Cortex of kidney (tissue), 1 donor: Measurements from ENCODE around the gene PIK3CD.

ENCODE experiments used
- DNase-seq: peaks from one replicate; lab custom pipeline; 2025; lab: John Stamatoyannopoulos, UW

PIK3CD gene

GRCh38 chr1:9651565-9652378 lies at the start of gene PIK3CD:
Gene PIK3CD, plus strand, starts transcription at chr1:9651731. Its CDS starts 58,725 bp downstream, at chr1:9710456.
- no peak for DNase-seq

DNA sequence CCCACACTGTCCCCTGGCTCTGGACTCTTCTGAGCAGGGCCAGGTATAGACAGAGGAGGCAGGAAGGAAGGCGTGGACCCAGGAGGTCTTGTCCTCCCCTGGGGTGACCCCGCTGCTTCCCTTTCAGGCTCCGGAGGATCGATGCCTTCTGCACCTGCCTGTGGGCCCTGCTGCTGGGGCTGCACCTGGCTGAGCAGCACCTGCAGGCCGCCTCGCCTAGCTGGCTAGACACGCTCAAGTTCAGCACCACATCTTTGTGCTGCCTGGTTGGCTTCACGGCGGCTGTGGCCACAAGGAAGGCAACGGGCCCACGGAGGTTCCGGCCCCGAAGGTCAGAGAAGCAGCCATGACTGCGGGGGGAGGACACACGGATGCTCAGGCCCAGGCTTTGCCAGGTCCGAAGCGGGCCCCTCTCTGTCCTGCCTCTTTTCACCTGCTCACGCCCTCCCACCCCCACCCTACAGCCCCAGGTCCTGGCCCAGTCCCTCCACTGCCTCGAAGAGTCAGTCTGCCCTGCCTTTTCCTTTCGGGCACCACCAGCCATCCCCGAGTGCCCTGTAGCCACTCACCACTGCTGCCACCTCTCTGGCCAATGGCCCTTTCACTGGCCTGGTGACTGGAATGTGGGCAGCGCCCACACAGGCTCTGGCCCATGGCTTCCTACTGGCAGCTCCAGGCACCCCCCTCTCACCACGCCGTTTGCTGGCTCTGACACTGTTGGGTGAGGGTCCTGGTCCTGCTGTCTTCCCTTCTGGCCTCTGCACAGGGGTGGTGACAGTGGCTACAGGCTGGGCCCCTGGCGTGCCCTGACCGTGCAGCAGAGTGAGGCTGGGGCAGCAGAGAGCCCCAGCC lies 49.4 kb upstream of the PIK3CD start:
- DNase-seq = no peak

GRCh38 chr1:9602794-9603167 lies 48.8 kb upstream of the PIK3CD start:
- no peak for DNase-seq

GRCh38 chr1:9603307-9603706 lies 48.2 kb upstream of the PIK3CD start:
- DNase-seq = no peak

DNA sequence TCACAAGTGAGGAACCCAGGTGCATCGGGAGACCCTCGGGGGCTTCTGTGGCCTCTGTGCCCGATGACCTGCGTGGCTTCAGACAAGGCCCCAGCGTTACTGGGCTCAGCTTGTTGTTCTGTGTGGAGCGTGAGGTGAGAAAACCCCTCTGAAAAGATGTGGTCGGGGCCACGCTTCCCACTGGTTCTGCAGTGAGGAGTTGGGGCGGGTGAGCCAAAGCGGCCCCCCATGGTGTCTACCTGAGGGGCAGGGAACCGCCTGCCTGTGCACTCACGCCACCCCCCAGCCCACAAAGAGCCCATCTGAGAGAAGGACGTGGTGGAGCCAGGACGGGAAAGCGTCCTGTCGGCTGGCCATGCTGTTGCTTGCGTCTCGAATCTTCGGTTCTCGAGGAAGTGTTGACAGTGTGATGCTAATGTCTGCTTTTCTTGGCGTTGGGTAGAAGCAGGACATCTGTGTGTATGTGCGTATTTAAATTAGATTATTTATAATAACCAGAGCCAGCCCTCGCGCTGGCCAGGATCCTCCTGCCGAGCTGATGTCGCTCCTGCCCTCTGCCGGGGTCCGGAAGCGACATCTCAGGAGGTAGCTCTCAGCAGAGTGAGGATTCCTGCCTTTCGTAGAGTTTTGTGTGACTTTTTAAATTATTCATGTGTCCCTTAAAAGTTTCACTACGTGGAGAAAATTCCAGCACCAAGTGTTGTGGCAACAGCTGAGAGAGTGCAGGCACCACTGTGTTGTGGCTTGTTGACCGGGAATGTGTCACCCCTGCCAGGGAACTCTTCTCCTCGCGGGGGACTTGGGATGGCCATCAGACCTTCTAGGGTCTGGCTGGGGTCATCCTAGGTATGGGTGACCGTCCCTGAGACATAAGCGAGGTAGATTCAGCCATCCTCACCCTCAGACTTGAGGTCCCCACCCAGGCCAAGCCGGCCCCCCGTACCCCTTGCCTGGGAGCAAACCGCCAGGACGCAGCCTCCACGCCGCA lies 47.5 kb upstream of the PIK3CD start:
- DNase-seq = no peak

DNA sequence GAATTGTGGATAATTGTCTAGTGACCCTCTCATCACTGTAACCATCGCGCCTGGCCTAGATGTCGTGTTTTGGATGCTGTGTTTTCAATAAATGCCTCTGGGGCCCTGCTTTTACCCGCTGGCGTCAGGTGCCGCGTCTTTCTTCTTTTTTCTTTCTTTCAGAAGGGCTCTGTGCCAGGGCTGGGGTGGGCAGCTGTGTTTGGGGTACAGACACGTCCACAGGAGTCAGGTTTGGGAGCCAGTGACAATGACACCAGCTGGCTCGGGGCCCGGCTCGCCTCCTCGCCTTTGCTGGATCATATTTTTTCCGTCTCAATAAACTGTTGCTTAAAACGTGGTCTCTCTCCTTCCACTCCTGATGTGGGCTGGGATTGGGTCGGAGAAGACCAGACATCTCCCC lies 46.7 kb upstream of the PIK3CD start:
- no peak for DNase-seq

GRCh38 chr1:9605946-9606455 lies 45.5 kb upstream of the PIK3CD start:
- DNase-seq = no peak

- no peak for DNase-seq
Measured at GRCh38 chr1:9606458-9606857, 45.1 kb upstream of the PIK3CD start.

GRCh38 chr1:9606948-9607347 lies 44.6 kb upstream of the PIK3CD start:
- DNase-seq = no peak

GRCh38 chr1:9607352-9607751 lies 44.2 kb upstream of the PIK3CD start:
- no peak for DNase-seq

GRCh38 chr1:9609998-9610397 lies 41.5 kb upstream of the PIK3CD start:
- no peak for DNase-seq

GRCh38 chr1:9610548-9610947 lies 41.0 kb upstream of the PIK3CD start:
- DNase-seq = no peak

DNA sequence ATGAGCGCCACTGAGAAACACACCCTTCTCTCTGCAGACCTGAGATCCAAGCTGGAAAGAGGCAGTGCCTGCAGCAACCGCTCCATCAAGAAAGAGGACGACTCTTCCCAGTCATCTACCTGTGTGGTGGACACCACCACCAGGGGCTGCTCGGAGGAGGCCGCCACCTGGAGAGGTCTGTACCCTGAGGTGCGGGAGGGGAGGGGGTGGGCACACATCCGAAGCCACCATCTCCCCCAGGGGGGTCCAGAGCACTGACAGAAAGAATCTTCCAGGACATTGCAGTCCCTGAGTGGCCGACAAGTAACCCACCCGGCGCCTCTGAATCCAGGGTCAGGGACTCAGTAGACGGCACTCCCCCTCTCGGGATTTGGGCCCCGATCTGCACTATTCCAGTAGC lies 39.8 kb upstream of the PIK3CD start:
- no peak for DNase-seq

- DNase-seq = no peak
Measured at GRCh38 chr1:9612162-9612845, 39.2 kb upstream of the PIK3CD start.

DNA sequence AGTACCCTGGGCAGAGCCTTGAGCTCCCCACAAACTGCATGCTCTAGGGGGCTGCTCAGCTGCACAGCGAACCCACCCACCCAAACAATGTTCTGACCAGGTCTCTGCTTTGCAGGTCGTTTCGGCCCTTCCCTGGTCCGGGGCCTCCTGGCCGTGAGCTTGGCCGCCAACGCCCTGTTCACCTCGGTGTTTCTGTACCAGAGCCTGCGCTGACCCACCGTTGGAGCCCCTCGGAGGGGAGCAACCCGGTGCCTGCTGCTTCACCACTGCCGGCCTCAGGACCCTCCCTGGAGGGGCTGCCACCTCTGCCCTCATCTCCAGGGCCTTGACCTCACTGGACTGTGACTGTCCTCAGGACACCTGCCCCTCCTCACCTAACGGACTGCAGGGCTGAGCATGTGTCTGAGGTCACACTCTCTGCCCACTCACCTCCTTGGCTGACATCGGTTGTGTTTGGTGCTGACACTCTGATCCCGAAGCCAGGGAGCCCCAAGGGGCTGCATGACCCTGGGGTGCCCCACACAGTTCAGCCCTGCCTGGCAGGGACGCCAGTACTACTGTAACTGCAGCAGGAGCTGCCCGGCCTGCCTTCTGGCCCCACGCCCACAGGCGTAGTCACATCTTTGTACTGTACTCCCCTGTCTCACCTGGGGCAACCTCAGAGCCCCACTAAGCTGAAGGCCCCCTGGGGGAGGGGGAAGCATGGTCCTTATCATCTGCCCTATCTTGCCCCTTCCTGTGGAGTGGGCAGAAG lies 38.5 kb upstream of the PIK3CD start:
- DNase-seq = no peak

DNA sequence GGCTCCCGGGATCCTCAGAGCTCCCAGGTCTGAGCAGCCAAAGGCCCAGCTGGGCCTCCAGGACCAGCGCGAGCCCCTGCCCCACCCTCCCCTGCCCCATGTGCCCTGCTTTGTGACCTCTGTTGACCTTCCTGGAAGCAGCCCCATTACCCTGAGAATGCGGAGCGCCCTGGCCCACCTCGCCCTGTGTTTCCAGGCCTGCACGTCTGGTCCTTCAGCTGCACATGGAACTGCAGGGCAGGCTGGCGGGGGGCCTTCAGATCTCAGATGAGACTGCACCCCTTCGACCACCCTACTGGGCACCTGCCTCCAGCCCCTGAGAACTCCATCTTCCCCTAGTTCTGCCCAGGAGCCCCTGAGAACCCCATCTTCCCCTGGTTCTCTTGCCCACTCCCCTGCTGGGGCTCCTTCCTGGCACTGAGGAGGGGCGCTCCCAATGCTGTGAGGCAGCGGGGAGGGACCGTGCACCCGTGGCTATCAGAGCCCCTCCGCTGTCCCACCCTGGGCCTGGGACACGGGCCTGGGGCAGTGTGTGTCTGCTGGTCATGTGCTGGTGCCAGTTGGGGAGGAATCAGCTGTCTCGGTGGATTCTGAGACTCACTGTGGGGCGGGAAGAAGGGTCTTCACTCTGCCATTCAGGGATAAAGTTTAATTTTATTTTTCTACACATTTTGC lies 37.8 kb upstream of the PIK3CD start:
- DNase-seq = no peak

- DNase-seq = no peak
Measured at GRCh38 chr1:9615316-9616063, 36.0 kb upstream of the PIK3CD start.

DNA sequence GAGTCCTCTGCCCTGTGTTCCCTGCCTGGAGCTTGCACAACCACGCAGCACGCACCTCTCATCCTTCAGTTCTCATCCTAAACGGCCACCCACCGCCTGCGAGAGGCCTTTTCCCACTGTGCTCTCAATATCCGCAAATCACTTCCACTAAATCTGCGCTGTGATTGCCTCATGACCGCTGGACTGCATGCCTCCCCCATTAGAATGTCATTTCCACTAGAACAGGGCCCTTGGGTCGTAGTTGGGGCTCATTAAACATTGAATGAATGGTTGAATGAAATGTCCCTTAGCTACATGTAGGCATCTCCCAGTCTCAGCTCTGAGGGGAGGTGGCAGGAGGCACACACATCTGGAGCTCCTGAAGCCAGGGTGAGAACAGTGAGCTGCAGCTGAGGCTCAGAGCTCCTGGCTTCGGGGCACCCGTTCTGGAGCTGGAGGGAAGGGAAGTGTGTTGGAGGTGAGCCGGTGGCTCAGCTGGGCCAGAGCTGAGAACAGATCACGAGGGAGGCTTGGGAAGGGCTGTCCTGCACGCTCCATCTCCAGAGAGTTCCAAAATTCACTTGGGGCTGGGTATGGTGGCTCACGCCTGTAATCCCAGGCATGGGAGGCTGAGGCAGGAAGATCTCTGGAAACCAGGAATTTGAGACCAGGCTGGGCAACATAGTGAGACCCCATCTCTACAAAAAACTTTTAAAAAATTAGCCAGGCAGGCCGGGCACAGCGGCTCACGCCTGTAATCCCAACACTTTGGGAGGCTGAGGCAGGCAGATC lies 32.4 kb upstream of the PIK3CD start:
- no peak for DNase-seq
